Mesenchymal stem cell (in vitro differentiated cells and primary cell): ENCODE data around the gene CELA3B.
"Not testable (repeated sequence)": the region's sequence is repeated elsewhere in the genome, so short reads cannot be mapped to it uniquely, and the experiment has no call there.

Source experiments
- DNase-seq: peaks from one replicate; pipeline ENCODE4 v3.0.0-alpha.2; 2013
- H2AFZ ChIP-seq: one replicate; pipeline ENCODE4 v1.6.1; 2013; ENCODE audit warnings: low read depth, mild to moderate bottlenecking, control low read depth, inconsistent platforms, low read length, moderate library complexity
- H2AK5ac ChIP-seq: 2 replicates; pipeline ENCODE4 v1.6.1; 2013; ENCODE audit warnings: low read length, moderate library complexity, mild to moderate bottlenecking, inconsistent platforms; ENCODE audit not compliant: severe bottlenecking
- H2BK120ac ChIP-seq: one replicate; pipeline ENCODE4 v1.6.1; 2013; ENCODE audit warnings: low read depth, mild to moderate bottlenecking, inconsistent platforms, low read length, moderate library complexity
- H2BK12ac ChIP-seq, 2 experiments: one replicate each; pipeline ENCODE4 v1.6.1; 2013; ENCODE audit warnings: inconsistent platforms in 2 of 2, low read length in 2 of 2, mild to moderate bottlenecking in 2 of 2, moderate library complexity in 2 of 2, control low read depth in 1 of 2
- H2BK15ac ChIP-seq: one replicate; pipeline ENCODE4 v1.6.1; 2013; ENCODE audit warnings: mild to moderate bottlenecking, low read depth, inconsistent platforms; ENCODE audit not compliant: poor library complexity, severe bottlenecking
- H2BK5ac ChIP-seq: 2 replicates; pipeline ENCODE4 v1.6.1; 2013; ENCODE audit warnings: low read depth, mild to moderate bottlenecking, low read length, control low read depth, inconsistent platforms; ENCODE audit not compliant: poor library complexity, severe bottlenecking
- H3K14ac ChIP-seq, 2 experiments: one replicate each; pipeline ENCODE4 v1.6.1; 2013; ENCODE audit warnings: inconsistent platforms in 2 of 2, low read length in 2 of 2, control low read depth in 1 of 2, mild to moderate bottlenecking in 1 of 2, moderate library complexity in 1 of 2
- H3K18ac ChIP-seq, 2 experiments: one replicate each; pipeline ENCODE4 v1.6.1; 2013; ENCODE audit warnings: inconsistent platforms in 2 of 2, low read length in 2 of 2, control low read depth in 1 of 2, low read depth in 1 of 2, mild to moderate bottlenecking in 1 of 2
- H3K23ac ChIP-seq, 2 experiments: one replicate each; pipeline ENCODE4 v1.6.1; 2013; ENCODE audit warnings: inconsistent platforms in 2 of 2, low read length in 2 of 2, mild to moderate bottlenecking in 2 of 2, moderate library complexity in 2 of 2, control low read depth in 1 of 2
- H3K27ac ChIP-seq: 2 replicates; pipeline ENCODE4 v1.5.1; 2013; ENCODE audit warnings: mild to moderate bottlenecking, moderate library complexity, low read length, control low read depth, inconsistent platforms; ENCODE audit not compliant: poor library complexity, severe bottlenecking
- H3K27me3 ChIP-seq, 2 experiments: 2 replicates each; pipeline versions ENCODE4 v1.6.1 to v1.7.0; 2013; ENCODE audit warnings: low read length in 2 of 2, mild to moderate bottlenecking in 2 of 2, moderate library complexity in 2 of 2, control low read depth in 1 of 2, inconsistent platforms in 1 of 2; ENCODE audit not compliant: control insufficient read depth in 1 of 2, insufficient read depth in 1 of 2
- H3K36me3 ChIP-seq, 2 experiments: 2 replicates each; pipeline versions ENCODE4 v1.6.1 to v1.7.0; 2013; ENCODE audit warnings: low read length in 2 of 2, control low read depth in 1 of 2, inconsistent platforms in 1 of 2, low read depth in 1 of 2, mild to moderate bottlenecking in 1 of 2; ENCODE audit not compliant: insufficient read depth in 2 of 2, control insufficient read depth in 1 of 2
- H3K4ac ChIP-seq, 2 experiments: one replicate each; pipeline ENCODE4 v1.6.1; 2013; ENCODE audit warnings: inconsistent platforms in 2 of 2, low read length in 2 of 2, mild to moderate bottlenecking in 2 of 2, moderate library complexity in 2 of 2, control low read depth in 1 of 2, low read depth in 1 of 2
- H3K4me1 ChIP-seq: 2 replicates; pipeline ENCODE4 v1.6.1; 2013; ENCODE audit warnings: low read depth, low read length, control low read depth; ENCODE audit not compliant: control insufficient read depth, insufficient read depth
- H3K4me2 ChIP-seq: 2 replicates; pipeline ENCODE4 v1.6.1; 2013; ENCODE audit warnings: low read length, mild to moderate bottlenecking, inconsistent platforms; ENCODE audit not compliant: poor library complexity, severe bottlenecking
- H3K4me3 ChIP-seq, 2 experiments: 2 replicates each; pipeline versions ENCODE4 v1.5.1 to v1.7.0; 2013; ENCODE audit warnings: low read length in 2 of 2, mild to moderate bottlenecking in 2 of 2, control low read depth in 1 of 2, low read depth in 1 of 2; ENCODE audit not compliant: insufficient read depth in 1 of 2
- H3K79me1 ChIP-seq: replicated peaks from 2 replicates; pipeline ENCODE4 v1.6.1; 2013; ENCODE audit warnings: mild to moderate bottlenecking, control low read depth, low read length, inconsistent platforms; ENCODE audit not compliant: poor library complexity, severe bottlenecking
- H3K9ac ChIP-seq: 2 replicates; pipeline ENCODE4 v1.7.0; 2013; ENCODE audit warnings: mild to moderate bottlenecking, low read length, moderate library complexity
- H3K9me3 ChIP-seq: 2 replicates; pipeline ENCODE4 v1.7.0; 2013; ENCODE audit warnings: mild to moderate bottlenecking, low read length; ENCODE audit not compliant: control insufficient read depth
- H4K8ac ChIP-seq: one replicate; pipeline ENCODE4 v1.6.1; 2013; ENCODE audit warnings: inconsistent platforms, mild to moderate bottlenecking, low read length, moderate library complexity
- H4K91ac ChIP-seq: one replicate; pipeline ENCODE4 v1.6.1; 2013; ENCODE audit warnings: mild to moderate bottlenecking, low read length, inconsistent platforms
- WGBS: methylation state at CpG from one replicate; pipeline ENCODE4 v1.1.7; 2013; ENCODE audit warnings: mixed read lengths; 5-methylcytosine and 5-hydroxymethylcytosine counted together

Gene CELA3B

GRCh38 chr1:21982122-21982521 lies 5.3 kb downstream of the CELA3B start:
- not testable (repeated sequence) for H3K9me3 ChIP-seq, H2AK5ac ChIP-seq, H3K9ac ChIP-seq, H3K27ac ChIP-seq, H3K4me1 ChIP-seq, H4K8ac ChIP-seq, H3K4ac ChIP-seq, H2BK15ac ChIP-seq, H2BK5ac ChIP-seq, H2BK12ac ChIP-seq, H3K27me3 ChIP-seq, H3K79me1 ChIP-seq, H3K14ac ChIP-seq, H3K36me3 ChIP-seq, H3K23ac ChIP-seq, H3K4me2 ChIP-seq, H2AFZ ChIP-seq, H2BK120ac ChIP-seq, H3K18ac ChIP-seq, DNase-seq, H3K4me3 ChIP-seq, H4K91ac ChIP-seq
- 87% methylated on average over 6 of the region's 6 CpGs for WGBS

GRCh38 chr1:21983539-21983938 lies 6.7 kb downstream of the CELA3B start:
- not testable (repeated sequence) for H2BK12ac ChIP-seq, DNase-seq, H3K4me3 ChIP-seq, H2AFZ ChIP-seq, H3K27ac ChIP-seq, H3K23ac ChIP-seq, H3K14ac ChIP-seq, H3K79me1 ChIP-seq, H4K91ac ChIP-seq, H3K36me3 ChIP-seq, H3K4me2 ChIP-seq, H2BK5ac ChIP-seq, H2AK5ac ChIP-seq, H3K9me3 ChIP-seq, H2BK120ac ChIP-seq, H3K27me3 ChIP-seq, H4K8ac ChIP-seq, H2BK15ac ChIP-seq, H3K9ac ChIP-seq, H3K4me1 ChIP-seq, H3K18ac ChIP-seq, H3K4ac ChIP-seq
- WGBS: 90% methylated on average over 12 of the region's 15 CpGs

GRCh38 chr1:21985893-21986292 lies 9.1 kb downstream of the CELA3B start:
- not testable (repeated sequence) for H3K18ac ChIP-seq, H3K23ac ChIP-seq, H2AK5ac ChIP-seq, H3K27ac ChIP-seq, H4K8ac ChIP-seq, H2BK5ac ChIP-seq, H3K9ac ChIP-seq, H3K9me3 ChIP-seq, H3K4me2 ChIP-seq, H4K91ac ChIP-seq, H3K27me3 ChIP-seq, DNase-seq, H3K36me3 ChIP-seq, H2BK12ac ChIP-seq, H3K14ac ChIP-seq, H2BK15ac ChIP-seq, H3K79me1 ChIP-seq, H3K4me3 ChIP-seq, H3K4me1 ChIP-seq, H3K4ac ChIP-seq, H2BK120ac ChIP-seq, H2AFZ ChIP-seq
- WGBS: 93% methylated on average over 4 of the region's 5 CpGs

GRCh38 chr1:21986386-21986785 lies 9.6 kb downstream of the CELA3B start:
- H3K9me3 ChIP-seq, H3K9ac ChIP-seq, H4K91ac ChIP-seq, H3K36me3 ChIP-seq, H2BK15ac ChIP-seq, H3K4me3 ChIP-seq, H2BK5ac ChIP-seq, H3K23ac ChIP-seq, H3K79me1 ChIP-seq, H3K27me3 ChIP-seq, H4K8ac ChIP-seq, H2BK120ac ChIP-seq, H2AFZ ChIP-seq, DNase-seq, H2BK12ac ChIP-seq, H3K18ac ChIP-seq, H3K4me1 ChIP-seq, H3K4ac ChIP-seq, H3K14ac ChIP-seq, H2AK5ac ChIP-seq, H3K4me2 ChIP-seq, H3K27ac ChIP-seq: not testable (repeated sequence)
- 90% methylated on average over 5 of the region's 12 CpGs for WGBS
